ENCODE data around the gene LAG3. TPM values are rescaled to one million over a fixed set of nuclear protein-coding genes. Genes with fewer than 3 reads are reported as not detected.

The LAG3 gene
- total RNA-seq, 1 experiment from 2014 or later: 3.3 TPM

DNA sequence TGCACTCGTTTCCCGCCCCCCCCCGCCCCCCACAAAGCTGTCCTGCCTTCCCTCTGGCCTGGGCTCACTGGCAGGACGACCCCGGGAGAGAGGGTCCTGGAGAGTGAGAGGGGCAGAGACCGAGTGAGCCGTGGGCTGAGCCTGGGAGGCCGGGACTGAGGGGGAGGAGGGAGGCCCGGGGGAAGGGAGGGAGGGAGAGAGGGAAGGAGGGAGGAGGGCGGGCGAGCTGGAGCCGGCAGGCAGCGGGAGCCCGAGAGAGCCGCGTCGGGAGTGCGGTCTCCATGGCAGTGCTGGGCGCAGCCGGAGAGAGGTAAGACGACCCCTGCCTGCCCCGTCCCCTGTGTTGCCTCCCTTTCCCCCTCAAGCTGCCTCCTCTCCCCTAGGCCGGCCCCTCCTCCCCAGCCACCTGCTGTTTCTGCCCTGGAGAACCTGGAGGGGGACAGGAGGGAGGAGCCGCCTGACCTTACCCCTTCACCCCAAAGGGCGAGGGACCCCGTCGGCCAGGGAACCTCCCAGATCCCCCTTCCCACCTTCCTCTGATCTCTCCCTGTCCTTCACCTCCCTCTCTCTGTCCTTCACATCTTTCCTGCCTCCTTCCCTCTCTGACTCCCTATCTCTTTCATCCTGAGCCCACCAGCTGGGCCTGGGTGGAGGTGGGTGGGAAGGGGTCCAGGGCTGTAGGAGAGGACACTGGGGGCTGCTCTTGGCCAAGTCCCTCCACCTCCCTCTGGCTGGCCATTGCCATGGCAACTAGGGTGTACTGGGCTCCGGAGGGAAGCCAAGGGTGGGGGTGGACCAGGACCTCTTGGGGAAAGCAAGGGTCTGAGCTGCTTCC lies 49.5 kb downstream of the LAG3 start, which contains the start of gene GPR162 (continued):
- no peak for TF ChIP-seq SRF (IDR thresholded peaks at IDR 0.05; ENCODE audit: low read depth)
- TF ChIP-seq JUND (IDR thresholded peaks at IDR 0.05): no peak
- peak; percentile 56; the same call in 1 of the 2 replicates for TF ChIP-seq POLR2AphosphoS5 (IDR thresholded peaks at IDR 0.05; ENCODE audit: low read depth, low read length)
- TF ChIP-seq, protein P1, sequence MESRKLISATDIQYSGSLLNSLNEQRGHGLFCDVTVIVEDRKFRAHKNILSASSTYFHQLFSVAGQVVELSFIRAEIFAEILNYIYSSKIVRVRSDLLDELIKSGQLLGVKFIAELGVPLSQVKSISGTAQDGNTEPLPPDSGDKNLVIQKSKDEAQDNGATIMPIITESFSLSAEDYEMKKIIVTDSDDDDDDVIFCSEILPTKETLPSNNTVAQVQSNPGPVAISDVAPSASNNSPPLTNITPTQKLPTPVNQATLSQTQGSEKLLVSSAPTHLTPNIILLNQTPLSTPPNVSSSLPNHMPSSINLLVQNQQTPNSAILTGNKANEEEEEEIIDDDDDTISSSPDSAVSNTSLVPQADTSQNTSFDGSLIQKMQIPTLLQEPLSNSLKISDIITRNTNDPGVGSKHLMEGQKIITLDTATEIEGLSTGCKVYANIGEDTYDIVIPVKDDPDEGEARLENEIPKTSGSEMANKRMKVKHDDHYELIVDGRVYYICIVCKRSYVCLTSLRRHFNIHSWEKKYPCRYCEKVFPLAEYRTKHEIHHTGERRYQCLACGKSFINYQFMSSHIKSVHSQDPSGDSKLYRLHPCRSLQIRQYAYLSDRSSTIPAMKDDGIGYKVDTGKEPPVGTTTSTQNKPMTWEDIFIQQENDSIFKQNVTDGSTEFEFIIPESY (IDR thresholded peaks at IDR 0.05; ENCODE audit: extremely low read depth, insufficient replicate concordance, low read length): no peak
- no peak for TF ChIP-seq RAD21 (IDR thresholded peaks at IDR 0.05; ENCODE audit: low read depth)
- no peak for TF ChIP-seq SIN3A (IDR thresholded peaks at IDR 0.05; ENCODE audit: low read depth)
- no peak for TF ChIP-seq ZNF274 (IDR thresholded peaks at IDR 0.05; ENCODE audit: low read depth, low read length)
- no peak for TF ChIP-seq EGR1 (IDR thresholded peaks at IDR 0.05; ENCODE audit: low read depth)
- peak; percentile 22 for TF ChIP-seq TCF7L2 (IDR thresholded peaks at IDR 0.05; ENCODE audit: borderline replicate concordance, extremely low read depth, insufficient read depth, insufficient read length)
- TF ChIP-seq POLR2A (IDR thresholded peaks at IDR 0.05; ENCODE audit: borderline replicate concordance, extremely low read depth, insufficient read depth, insufficient read length): peak; percentile 24
- TF ChIP-seq EZH2phosphoT487 (IDR thresholded peaks at IDR 0.05; ENCODE audit: borderline replicate concordance): no peak

All from HCT116 (cell line).